HEK293 (cell line): ENCODE results near the gene P2RY4.

Source experiments
- CTCF ChIP-seq: fragments of 450-650 bp; formaldehyde crosslinking; IDR thresholded peaks from 2 replicates; pipeline ENCODE4 v1.5.1; 2016; ENCODE audit warnings: missing biosample characterization, missing genetic modification characterization
- HOXA7 ChIP-seq: sonication (generic); formaldehyde crosslinking; IDR thresholded peaks from 2 replicates; pipeline ENCODE4 v1.8.1; 2022; ENCODE audit warnings: missing genetic modification reagents, borderline replicate concordance
- MYNN ChIP-seq: fragments of 450-650 bp; formaldehyde crosslinking; IDR thresholded peaks from 2 replicates; pipeline ENCODE4 v1.5.1; 2016; ENCODE audit warnings: missing biosample characterization, missing genetic modification characterization, borderline replicate concordance
- ZBTB10 ChIP-seq: fragments of 450-650 bp; formaldehyde crosslinking; IDR thresholded peaks from 2 replicates; pipeline ENCODE4 v1.5.1; 2016; ENCODE audit warnings: missing biosample characterization, missing genetic modification characterization
- ZBTB7A ChIP-seq: fragments of 450-650 bp; formaldehyde crosslinking; IDR thresholded peaks from 2 replicates; pipeline ENCODE4 v1.5.1; 2016; ENCODE audit warnings: low read depth, missing biosample characterization, missing genetic modification characterization
- ZFP37 ChIP-seq: fragments of 450-650 bp; formaldehyde crosslinking; IDR thresholded peaks from 2 replicates; pipeline ENCODE4 v1.5.1; 2016; ENCODE audit warnings: missing biosample characterization, missing genetic modification characterization
- ZNF24 ChIP-seq: fragments of 450-650 bp; formaldehyde crosslinking; IDR thresholded peaks from 2 replicates; pipeline ENCODE4 v1.5.1; 2016; ENCODE audit warnings: missing biosample characterization, missing genetic modification characterization
- ZNF280D ChIP-seq: fragments of 450-650 bp; formaldehyde crosslinking; IDR thresholded peaks from 2 replicates; pipeline ENCODE4 v1.5.1; 2016; ENCODE audit warnings: missing biosample characterization, missing genetic modification characterization
- ZNF473 ChIP-seq: fragments of 450-650 bp; formaldehyde crosslinking; IDR thresholded peaks from 2 replicates; pipeline ENCODE4 v1.5.1; 2017; ENCODE audit warnings: missing biosample characterization, missing genetic modification characterization
- ZNF549 ChIP-seq: fragments of 450-650 bp; IDR thresholded peaks from 2 replicates; pipeline ENCODE4 v1.5.1; 2018; ENCODE audit warnings: missing biosample characterization, missing genetic modification characterization, mild to moderate bottlenecking, inconsistent platforms, moderate library complexity
- ZNF560 ChIP-seq: fragments of 450-650 bp; formaldehyde crosslinking; IDR thresholded peaks from 2 replicates; pipeline ENCODE4 v1.5.1; 2017; ENCODE audit warnings: missing biosample characterization, missing genetic modification characterization, borderline replicate concordance
- ZNF629 ChIP-seq: fragments of 450-650 bp; formaldehyde crosslinking; IDR thresholded peaks from 2 replicates; pipeline ENCODE4 v1.5.1; 2017; ENCODE audit warnings: missing biosample characterization, missing genetic modification characterization
- ZNF768 ChIP-seq: fragments of 450-650 bp; formaldehyde crosslinking; IDR thresholded peaks from 2 replicates; pipeline ENCODE4 v1.5.1; 2018; ENCODE audit warnings: missing biosample characterization, mild to moderate bottlenecking, missing genetic modification characterization
- ZNF830 ChIP-seq: fragments of 450-650 bp; IDR thresholded peaks from 2 replicates; pipeline ENCODE4 v1.5.0; 2018; ENCODE audit warnings: missing biosample characterization, missing genetic modification characterization, low read depth, mild to moderate bottlenecking, moderate library complexity

GRCh38 chrX:70254063-70254400 is 6.0 kb downstream of the P2RY4 start:
- TF ChIP-seq CTCF (tag by site-specific recombination) (no peak), ZNF280D (tag by site-specific recombination) (no peak), ZBTB7A (tag by site-specific recombination) (no peak), ZNF768 (tag by site-specific recombination) (no peak), ZNF560 (tag by site-specific recombination) (no peak), ZNF830 (tag by site-specific recombination) (no peak), ZNF24 (tag by site-specific recombination) (no peak), ZNF549 (no peak), ZBTB10 (no peak), ZFP37 (tag by site-specific recombination) (no peak), HOXA7 (CRISPR knock-in tag) (no peak), ZNF629 (tag by site-specific recombination) (no peak), ZNF473 (tag by site-specific recombination) (no peak), MYNN (no peak)
